ENCODE results near the gene ELF5. TPM values are rescaled to one million over a fixed set of nuclear protein-coding genes. Genes with fewer than 3 reads are reported as not detected.

The ELF5 gene
- total and polyA plus RNA-seq, 2 donors (not counting 3 experiments of a cell fraction or from before 2014, with no cell fraction given): not detected

DNA sequence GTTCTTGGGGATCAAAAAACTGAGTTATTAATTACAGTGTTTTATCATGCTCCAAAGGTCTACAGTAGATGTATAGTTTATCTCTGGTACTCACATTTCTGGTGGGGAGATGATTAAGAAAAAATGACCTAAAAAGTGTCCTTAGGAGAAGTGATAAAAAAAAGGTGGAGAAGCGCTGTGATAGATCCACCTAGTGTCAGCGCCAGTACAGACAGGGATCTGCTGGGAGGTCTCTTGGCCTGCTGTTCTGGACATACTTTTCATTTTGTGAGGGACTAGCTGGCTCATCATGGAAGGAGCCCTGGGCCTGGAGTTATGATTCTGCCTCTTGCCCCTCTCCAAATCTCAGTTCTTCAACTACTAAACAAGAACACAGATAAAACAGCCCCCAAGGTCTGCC is 2.9 kb downstream of the ELF5 start:
- FAIRE-seq: no peak

More for the DNA sequence above, 2.9 kb downstream of the ELF5 start:
- Histone ChIP-seq H3K9me3 (replicated peaks; ENCODE audit: control insufficient read depth, insufficient read depth, low read length) (no peaks in the 10 kb centered on the region), H3K4me2 (ENCODE audit: insufficient read depth, low read length) (no peak overlapping the region), H2AFZ (ENCODE audit: low read depth, low read length) (no peak overlapping the region), H3K4me3 (replicated peaks in 1 of 3; ENCODE audit: insufficient read depth in 1 of 3, low read depth in 1 of 3, low read length in 3 of 3) (no peak overlapping the region), H3K4me1 (ENCODE audit: control insufficient read depth, extremely low read depth, insufficient read depth, low read length) (no peaks in the 10 kb centered on the region), H3K79me2 (ENCODE audit: control insufficient read depth, insufficient read depth, low read length) (no peaks in the 10 kb centered on the region), H3K9me1 (replicated peaks; ENCODE audit: control insufficient read depth, extremely low read depth, insufficient read depth, low read length) (no peaks in the 10 kb centered on the region), H3K36me3 (ENCODE audit: control insufficient read depth in 2 of 2, extremely low read depth in 1 of 2, insufficient read depth in 2 of 2, low read length in 2 of 2) (no peaks in the 10 kb centered on the region), H3K27me3 (ENCODE audit: control insufficient read depth in 2 of 2, insufficient read depth in 2 of 2, low read length in 2 of 2) (no peaks in the 10 kb centered on the region), H3K27ac (ENCODE audit: insufficient read depth, low read depth, low read length) (no peak overlapping the region), H3K9ac (replicated peaks; ENCODE audit: extremely low read depth, insufficient read depth, low read length) (no peak overlapping the region), H4K20me1 (replicated peaks; ENCODE audit: control insufficient read depth, extremely low read depth, insufficient read depth, low read length) (no peaks in the 10 kb centered on the region)
- TF ChIP-seq GATA2 (IDR thresholded peaks at IDR 0.05; ENCODE audit: insufficient read depth, insufficient read length, low read depth, low read length): no peak
- TF ChIP-seq, protein P1, sequence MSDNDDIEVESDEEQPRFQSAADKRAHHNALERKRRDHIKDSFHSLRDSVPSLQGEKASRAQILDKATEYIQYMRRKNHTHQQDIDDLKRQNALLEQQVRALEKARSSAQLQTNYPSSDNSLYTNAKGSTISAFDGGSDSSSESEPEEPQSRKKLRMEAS (IDR thresholded peaks at IDR 0.05; ENCODE audit: insufficient read depth, insufficient read length): no peak
- no peak for TF ChIP-seq CTCF (IDR thresholded peaks at IDR 0.05; ENCODE audit: extremely low read depth in 1 of 2, insufficient read depth in 1 of 2, low read depth in 1 of 2, low read length in 2 of 2)
- no peak for TF ChIP-seq POLR2A (IDR thresholded peaks at IDR 0.05; ENCODE audit: low read depth, low read length)
- ChIA-PET CTCF (interaction anchor here (0.9 to 5.5 kb wide), 3 partner anchors 382 to 881 kb away, joined by 3 to 32 read pairs (median 5); no protein-coding TSS in a partner anchor), POLR2A (no interaction called here)
- dilution Hi-C loops (cut with MboI; ENCODE audit: extremely low pct_ligation_motif_present, low sequenced_read_pairs) (no loop called here), intact Hi-C loops (cut with micrococcal nuclease) (no loop called here)
- no peak for DNase-seq (ENCODE audit: low read depth, low spot score)
- BruUV-seq (replicated peaks): no TSS peak

All from endothelial cell of umbilical vein (primary cell).